ENCODE data around the gene PRRT4. TPM values are rescaled to one million over a fixed set of nuclear protein-coding genes. Genes with fewer than 3 reads are reported as not detected.

PRRT4 gene
- total RNA-seq, 2 donors from 2014 or later: 0.14 to 0.70 TPM

DNA sequence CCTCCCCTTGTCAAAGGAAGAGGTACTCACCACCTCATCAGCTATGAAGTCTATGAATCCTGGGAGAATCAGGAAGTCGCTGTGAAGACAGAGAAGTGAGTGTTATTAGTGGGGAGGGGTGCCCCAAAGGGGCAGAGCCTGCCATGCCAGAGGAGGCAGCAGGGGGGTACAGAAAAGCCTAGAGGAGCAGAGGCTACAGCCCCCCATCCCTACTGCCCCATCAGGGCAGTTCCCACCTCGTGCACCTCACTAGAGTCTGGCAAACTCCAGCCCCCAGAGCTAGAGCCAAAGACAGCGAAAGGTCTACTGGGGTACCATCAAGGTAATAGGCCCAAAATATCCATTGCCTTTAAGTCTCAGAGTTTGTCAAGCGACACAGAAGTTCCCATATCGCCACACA is 42.2 kb upstream of the PRRT4 start:
- ATAC-seq (replicated peaks in 1 of 2) (no peak), DNase-seq (no peak)
- Mint-ChIP-seq H3K9me3 (no peaks in the 10 kb centered on the region), H3K4me1 (ENCODE audit: low read depth) (peaks cover 45% of the 10 kb centered on the region), H3K27ac (peak overlapping the region; percentile 66), H3K4me3 (peak overlapping the region; percentile 51 to 90), H3K27me3 (ENCODE audit: low read depth) (peaks cover 5% of the 10 kb centered on the region), H3K36me3 (ENCODE audit: insufficient read depth in 2 of 2) (no peaks in the 10 kb centered on the region)

DNA sequence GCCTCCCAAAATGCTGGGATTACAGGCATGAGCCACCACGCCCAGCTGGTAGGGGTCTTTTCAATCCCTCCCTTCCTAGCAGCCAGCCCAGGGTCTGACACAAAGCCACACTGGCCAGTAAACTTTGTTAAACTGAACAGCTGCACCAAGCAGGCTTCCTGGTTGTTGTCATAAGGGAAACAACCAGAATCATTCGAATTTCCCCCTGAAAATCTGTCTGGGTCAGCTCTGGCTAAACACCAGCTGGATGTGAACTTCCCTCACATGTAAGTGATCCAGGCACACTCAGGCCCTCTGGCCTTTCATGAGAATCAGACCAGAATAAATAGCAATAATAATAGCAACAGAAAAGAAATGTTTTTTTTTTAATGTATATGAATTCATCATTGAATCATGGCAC is 40.9 kb upstream of the PRRT4 start:
- H3K36me3 Mint-ChIP-seq (ENCODE audit: insufficient read depth in 2 of 2): peaks cover 2 to 3% of the 10 kb centered on the region in 2 donors
- H3K9me3 Mint-ChIP-seq: no peaks in the 10 kb centered on the region
- H3K27me3 Mint-ChIP-seq (ENCODE audit: low read depth): no peaks in the 10 kb centered on the region
- H3K27ac Mint-ChIP-seq: peak overlapping the region; percentile 22
- peaks cover 44% of the 10 kb centered on the region for H3K4me1 Mint-ChIP-seq (ENCODE audit: low read depth)
- ATAC-seq (replicated peaks in 1 of 2) (no peak), DNase-seq (no peak)
- no peak overlapping the region for H3K4me3 Mint-ChIP-seq

DNA sequence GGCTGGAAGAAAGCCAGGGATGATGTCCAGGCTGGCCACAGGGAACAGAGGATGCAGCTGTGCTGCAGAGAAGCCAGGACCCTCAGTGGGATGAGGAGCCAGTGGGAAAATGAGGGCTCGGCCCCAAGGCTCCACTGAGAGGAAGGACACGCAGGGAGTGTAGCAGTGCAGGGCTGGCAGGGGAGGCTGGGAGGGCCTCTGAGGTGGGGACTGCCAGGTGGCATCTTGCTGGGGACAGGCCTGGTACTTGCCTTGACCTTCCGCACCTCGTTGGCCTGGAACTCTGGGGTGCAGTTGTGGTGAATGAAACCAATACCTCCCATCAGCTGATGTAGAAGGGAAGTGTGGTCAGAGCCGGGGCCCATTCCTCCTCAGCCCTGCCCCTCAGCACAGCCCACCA is 39.1 kb upstream of the PRRT4 start:
- Mint-ChIP-seq H3K36me3 (ENCODE audit: insufficient read depth in 2 of 2) (peaks cover 4 to 7% of the 10 kb centered on the region in 2 donors), H3K27ac (no peak overlapping the region), H3K27me3 (ENCODE audit: low read depth) (no peaks in the 10 kb centered on the region), H3K9me3 (no peaks in the 10 kb centered on the region), H3K4me1 (ENCODE audit: low read depth) (peaks cover 32% of the 10 kb centered on the region), H3K4me3 (no peak overlapping the region)
- DNase-seq (no peak), ATAC-seq (replicated peaks in 1 of 2) (no peak)

DNA sequence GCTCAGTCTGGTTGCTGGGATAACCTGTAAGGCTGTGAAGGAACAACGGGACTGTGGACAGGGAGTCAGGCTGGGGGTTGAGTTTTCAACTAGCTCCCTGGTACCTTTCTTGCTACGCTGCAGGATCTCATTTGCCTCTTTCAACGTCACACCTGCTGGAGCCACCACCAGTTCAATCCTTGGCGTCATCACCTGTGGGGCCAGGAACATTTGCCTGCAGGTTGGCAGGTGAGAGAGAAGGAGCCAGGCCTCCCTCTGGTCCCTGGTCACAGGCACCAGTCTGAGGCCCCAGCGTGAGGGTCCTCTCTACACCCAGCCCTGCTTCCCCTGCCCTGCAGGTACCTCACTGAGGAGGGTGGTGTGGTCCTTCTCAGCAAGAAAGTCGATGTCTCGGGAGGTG is 38.5 kb upstream of the PRRT4 start:
- Mint-ChIP-seq H3K9me3 (no peaks in the 10 kb centered on the region), H3K4me3 (no peak overlapping the region), H3K4me1 (ENCODE audit: low read depth) (peaks cover 30% of the 10 kb centered on the region), H3K36me3 (ENCODE audit: insufficient read depth in 2 of 2) (peaks cover 4 to 7% of the 10 kb centered on the region in 2 donors), H3K27ac (no peak overlapping the region), H3K27me3 (ENCODE audit: low read depth) (no peaks in the 10 kb centered on the region)
- no peak for ATAC-seq (replicated peaks in 1 of 2)
- no peak for DNase-seq

DNA sequence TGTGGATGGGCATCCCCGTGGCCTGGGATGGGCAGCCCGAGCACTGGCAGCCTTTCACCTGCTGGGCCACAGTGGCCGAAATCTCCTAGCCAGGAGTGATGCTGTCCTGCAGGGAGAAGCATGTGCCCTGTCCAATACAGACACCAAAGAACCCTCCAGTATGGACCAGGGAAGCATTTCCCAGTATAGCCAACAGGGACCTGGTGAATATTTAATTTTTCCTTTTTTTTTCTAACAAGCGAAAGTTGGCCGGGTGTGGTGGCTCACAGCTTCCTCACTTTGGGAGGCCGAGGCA is 37.3 kb upstream of the PRRT4 start:
- Mint-ChIP-seq H3K27ac (no peak overlapping the region), H3K36me3 (ENCODE audit: insufficient read depth in 2 of 2) (peaks cover 4 to 7% of the 10 kb centered on the region in 2 donors), H3K4me3 (no peak overlapping the region), H3K9me3 (no peaks in the 10 kb centered on the region), H3K4me1 (ENCODE audit: low read depth) (peaks cover 18% of the 10 kb centered on the region), H3K27me3 (ENCODE audit: low read depth) (no peaks in the 10 kb centered on the region)
- ATAC-seq (replicated peaks in 1 of 2) (peak in 1 of 2 donors; percentile 9), DNase-seq (no peak)

DNA sequence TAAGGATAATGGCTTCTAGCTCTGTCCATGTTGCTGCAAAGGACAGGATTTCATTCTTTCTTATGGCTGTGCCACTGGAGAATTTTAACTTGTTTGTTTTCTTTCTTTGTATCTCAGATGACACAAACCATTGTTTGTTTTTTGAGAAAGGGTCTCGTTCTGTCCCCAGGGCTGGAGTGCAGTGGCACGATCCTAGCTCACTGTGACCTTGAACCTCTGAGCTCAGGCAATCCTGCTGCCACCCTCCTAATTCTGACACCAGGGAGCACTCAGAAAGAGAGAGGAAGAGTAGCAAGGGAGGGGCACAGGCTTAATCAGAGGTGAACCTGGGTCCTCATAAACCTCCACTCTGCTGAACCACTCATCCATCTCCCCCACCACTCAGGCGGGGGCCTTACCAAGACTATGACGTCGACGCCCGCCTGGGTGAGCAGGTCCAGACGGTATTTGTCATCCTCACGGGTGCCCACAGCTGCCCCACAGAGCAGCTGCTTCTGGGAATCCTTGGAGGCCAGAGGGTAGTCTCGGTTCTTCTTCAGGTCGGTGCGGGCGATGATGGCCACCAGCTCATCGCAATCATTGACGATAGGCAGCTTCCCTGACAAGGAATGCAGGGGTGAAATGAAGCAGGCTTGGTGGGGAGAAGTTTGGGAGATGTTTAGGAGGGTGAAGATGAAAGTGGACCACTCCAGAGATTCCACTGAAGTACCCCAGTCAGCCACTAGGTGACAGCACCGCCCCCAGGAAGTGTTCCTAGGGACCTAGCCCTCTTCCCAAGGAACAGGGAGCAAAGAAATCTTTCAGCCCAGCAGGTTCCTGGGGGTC is 36.7 kb upstream of the PRRT4 start:
- DNase-seq: peak; percentile 41 to 51
- Mint-ChIP-seq H3K4me3 (no peak overlapping the region), H3K27ac (no peak overlapping the region), H3K36me3 (ENCODE audit: insufficient read depth in 2 of 2) (peaks cover 4 to 7% of the 10 kb centered on the region in 2 donors), H3K27me3 (ENCODE audit: low read depth) (no peaks in the 10 kb centered on the region), H3K9me3 (no peaks in the 10 kb centered on the region), H3K4me1 (ENCODE audit: low read depth) (peaks cover 12% of the 10 kb centered on the region)
- ATAC-seq (replicated peaks in 1 of 2): peak in 1 of 2 donors; percentile 44

DNA sequence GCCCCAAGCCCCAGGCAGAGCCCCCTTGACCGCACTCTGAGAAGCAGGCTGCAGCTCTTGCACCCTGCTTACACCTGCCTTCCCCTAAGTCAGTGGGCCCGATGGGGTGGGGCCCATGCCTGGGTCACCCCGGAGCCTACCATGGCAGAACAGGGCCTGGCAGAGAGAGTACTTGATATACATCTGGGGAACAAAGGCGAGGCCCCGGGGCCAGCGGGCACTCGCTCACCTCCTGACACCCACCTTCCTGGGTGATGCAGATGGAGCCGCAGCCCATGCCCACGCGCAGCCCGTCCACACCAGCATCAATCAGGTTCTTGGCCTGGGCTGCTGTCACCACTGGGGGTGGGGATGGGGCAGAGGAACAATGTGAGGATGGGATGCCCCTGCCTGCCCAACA is 34.9 kb upstream of the PRRT4 start:
- no peak overlapping the region for H3K27ac Mint-ChIP-seq
- H3K9me3 Mint-ChIP-seq: no peaks in the 10 kb centered on the region
- H3K36me3 Mint-ChIP-seq (ENCODE audit: insufficient read depth in 2 of 2): peaks cover 4 to 7% of the 10 kb centered on the region in 2 donors
- no peak overlapping the region for H3K4me3 Mint-ChIP-seq
- H3K4me1 Mint-ChIP-seq (ENCODE audit: low read depth): no peaks in the 10 kb centered on the region
- H3K27me3 Mint-ChIP-seq (ENCODE audit: low read depth): no peaks in the 10 kb centered on the region
- DNase-seq: no peak
- no peak for ATAC-seq (replicated peaks in 1 of 2)

DNA sequence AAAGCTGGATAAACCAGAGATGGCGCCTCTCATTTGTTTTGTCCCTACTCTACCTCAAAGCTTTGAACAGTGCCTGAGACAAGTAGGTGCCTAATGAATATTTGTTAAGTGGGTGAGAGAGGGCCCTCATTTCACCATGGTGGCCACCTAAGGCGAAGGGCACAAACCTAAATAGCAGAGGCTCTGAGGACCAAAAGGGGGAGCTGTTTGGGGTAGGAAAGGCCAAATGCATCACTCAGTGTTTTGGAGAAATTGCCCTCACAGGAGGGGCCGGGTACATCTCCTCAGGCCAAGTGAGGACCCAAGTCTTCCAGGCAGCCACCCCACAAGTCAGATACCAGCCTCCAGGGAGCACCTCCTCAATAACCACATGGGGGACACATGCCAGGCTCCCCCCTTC is 34.3 kb upstream of the PRRT4 start:
- Mint-ChIP-seq H3K27ac (no peak overlapping the region), H3K36me3 (ENCODE audit: insufficient read depth in 2 of 2) (peaks cover 4 to 7% of the 10 kb centered on the region in 2 donors), H3K4me3 (no peak overlapping the region), H3K27me3 (ENCODE audit: low read depth) (no peaks in the 10 kb centered on the region), H3K9me3 (no peaks in the 10 kb centered on the region), H3K4me1 (ENCODE audit: low read depth) (no peaks in the 10 kb centered on the region)
- ATAC-seq (replicated peaks in 1 of 2) (no peak), DNase-seq (no peak)

DNA sequence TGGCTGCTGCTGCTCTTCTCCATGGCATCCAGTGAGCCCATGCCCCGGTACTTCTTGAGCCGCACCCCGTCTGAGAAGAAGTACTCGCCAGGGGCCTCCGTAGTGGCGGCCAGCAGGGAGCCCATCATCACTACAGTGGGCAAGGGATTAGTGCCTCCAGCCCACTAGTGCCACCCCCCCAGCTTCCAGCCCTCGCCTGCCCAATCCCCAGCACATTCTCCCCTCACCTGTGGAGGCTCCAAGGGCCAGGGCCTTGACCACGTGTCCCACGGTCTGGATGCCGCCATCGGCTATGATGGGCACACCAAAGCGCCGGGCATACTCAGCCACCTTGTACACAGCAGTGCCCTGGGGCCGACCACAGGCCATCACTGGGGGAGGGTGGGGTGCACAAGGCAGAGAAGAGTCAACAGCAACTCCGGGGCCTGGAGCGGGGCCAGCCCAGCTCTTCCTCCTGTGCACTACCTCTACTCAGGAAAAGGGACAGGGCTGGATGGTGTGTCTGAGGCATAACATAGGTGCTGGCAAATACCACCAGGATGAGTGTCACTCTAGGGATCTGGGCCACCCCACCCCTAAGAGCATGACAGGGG is 33.5 kb upstream of the PRRT4 start:
- Mint-ChIP-seq H3K4me1 (ENCODE audit: low read depth) (no peaks in the 10 kb centered on the region), H3K27me3 (ENCODE audit: low read depth) (no peaks in the 10 kb centered on the region), H3K27ac (no peak overlapping the region), H3K4me3 (no peak overlapping the region), H3K9me3 (no peaks in the 10 kb centered on the region), H3K36me3 (ENCODE audit: insufficient read depth in 2 of 2) (peaks cover 4 to 7% of the 10 kb centered on the region in 2 donors)
- DNase-seq: no peak
- no peak for ATAC-seq (replicated peaks in 1 of 2)

DNA sequence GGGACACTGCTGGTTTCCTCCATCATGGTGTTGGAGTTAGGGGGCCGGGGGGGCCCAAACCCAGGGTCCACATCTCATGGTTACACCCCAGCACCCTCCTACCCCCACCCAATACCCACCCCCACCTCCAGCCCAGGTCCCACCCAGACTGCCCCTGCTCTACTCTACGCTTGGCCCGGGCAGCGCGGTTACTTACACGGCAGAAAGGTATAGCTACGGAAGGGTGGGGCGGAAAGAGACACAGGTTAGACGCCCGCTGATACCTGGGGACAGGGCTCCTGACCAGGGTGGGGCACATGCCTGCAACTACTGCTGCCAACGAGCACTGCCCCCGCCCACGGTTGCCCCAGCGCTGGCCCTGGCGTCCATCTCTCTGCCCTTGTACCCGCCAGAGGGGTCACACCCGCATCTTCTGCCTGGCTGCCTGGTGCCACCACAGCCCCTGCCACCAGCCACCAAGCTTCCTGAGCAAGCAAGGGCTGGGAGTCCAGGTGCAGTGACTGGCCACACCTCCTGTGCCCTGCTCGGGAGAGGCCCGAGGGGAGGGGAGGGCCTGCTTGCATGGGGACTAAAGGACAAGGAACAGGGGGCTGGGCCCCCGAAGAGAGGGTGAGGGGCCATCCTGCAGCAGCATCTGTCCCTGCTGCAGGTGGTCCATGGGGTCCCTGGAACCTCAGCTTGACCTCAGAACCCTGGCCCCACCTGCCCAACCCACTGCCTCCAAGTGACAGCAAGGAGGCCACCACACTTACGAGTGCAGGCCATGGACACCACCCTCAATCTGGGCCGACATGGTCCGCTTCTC is 32.2 kb upstream of the PRRT4 start:
- Mint-ChIP-seq H3K27ac (no peak overlapping the region), H3K36me3 (ENCODE audit: insufficient read depth in 2 of 2) (peaks cover 4 to 7% of the 10 kb centered on the region in 2 donors), H3K4me1 (ENCODE audit: low read depth) (no peaks in the 10 kb centered on the region), H3K27me3 (ENCODE audit: low read depth) (no peaks in the 10 kb centered on the region), H3K9me3 (no peaks in the 10 kb centered on the region), H3K4me3 (no peak overlapping the region)
- DNase-seq: no peak
- no peak for ATAC-seq (replicated peaks in 1 of 2)

DNA sequence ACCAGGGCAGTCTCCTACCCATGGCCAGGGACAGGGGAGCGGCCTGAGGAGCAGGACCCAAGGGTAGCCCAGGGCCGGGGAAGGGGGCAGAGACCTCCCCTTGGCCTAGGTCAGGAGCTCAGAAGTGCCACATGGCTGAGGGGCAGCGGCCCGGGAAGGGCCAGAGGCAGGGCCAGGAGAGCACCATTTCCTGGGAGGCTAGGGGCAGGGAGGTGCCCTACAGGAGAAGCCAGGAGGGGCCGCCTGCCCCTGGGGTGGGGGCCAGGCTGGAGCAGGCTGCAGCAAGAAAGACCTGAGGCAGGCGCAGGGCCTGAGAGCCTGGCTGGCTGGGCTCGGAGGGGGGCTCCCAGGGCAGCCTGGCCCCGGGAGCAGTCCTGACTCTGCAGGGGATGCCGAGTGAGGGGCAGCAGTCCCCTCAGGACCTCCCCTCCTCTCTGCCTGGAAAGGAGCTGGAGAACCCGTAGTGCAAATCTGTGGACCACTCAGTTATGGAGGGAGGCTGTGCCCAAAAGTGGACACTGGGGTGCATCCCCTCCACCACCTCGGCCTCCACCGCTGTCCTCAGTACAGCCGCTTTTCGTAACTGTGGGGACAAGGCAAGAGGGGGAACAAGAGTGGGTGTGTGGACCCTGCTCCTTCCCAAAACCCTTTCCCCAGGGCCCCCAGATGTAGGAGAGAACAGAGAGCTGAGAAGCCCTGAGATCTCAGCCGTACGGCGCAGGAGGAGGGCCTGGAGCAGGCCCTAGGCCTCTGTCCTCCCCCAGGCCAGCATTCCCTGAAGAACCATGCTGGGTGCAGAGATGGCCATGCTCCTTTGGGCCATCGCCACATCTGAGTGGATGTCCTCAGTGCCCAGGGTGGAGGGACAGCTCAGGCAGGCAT is 31.2 kb upstream of the PRRT4 start:
- DNase-seq: no peak
- no peaks in the 10 kb centered on the region for H3K9me3 Mint-ChIP-seq
- no peak overlapping the region for H3K4me3 Mint-ChIP-seq
- H3K4me1 Mint-ChIP-seq (ENCODE audit: low read depth): peaks cover under 1% of the 10 kb centered on the region
- peaks cover 6% of the 10 kb centered on the region for H3K27me3 Mint-ChIP-seq (ENCODE audit: low read depth)
- peaks cover 2 to 4% of the 10 kb centered on the region in 2 donors for H3K36me3 Mint-ChIP-seq (ENCODE audit: insufficient read depth in 2 of 2)
- ATAC-seq (replicated peaks in 1 of 2): no peak
- no peak overlapping the region for H3K27ac Mint-ChIP-seq

DNA sequence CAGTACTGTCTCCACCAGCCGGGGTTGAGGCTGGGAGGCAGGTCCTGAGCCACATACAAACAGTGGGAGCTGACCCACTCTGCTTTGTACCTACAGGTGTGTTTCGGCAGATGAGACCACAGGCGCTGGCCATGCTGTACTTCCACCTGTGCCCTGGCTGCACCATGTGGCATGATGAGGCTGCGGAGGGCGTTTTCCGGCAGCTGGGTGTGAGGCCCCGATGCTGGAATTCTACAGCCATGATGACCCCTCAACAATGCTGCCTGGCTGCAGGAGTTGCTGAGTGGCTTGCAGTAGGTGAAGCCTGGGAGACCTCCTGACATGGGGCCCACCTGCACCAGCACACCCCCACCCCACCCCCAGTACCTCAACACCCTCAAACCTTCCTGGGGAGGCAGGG is 30.3 kb upstream of the PRRT4 start:
- Mint-ChIP-seq H3K4me1 (ENCODE audit: low read depth) (peaks cover 4% of the 10 kb centered on the region), H3K27me3 (ENCODE audit: low read depth) (peaks cover 6% of the 10 kb centered on the region)
- no peak for ATAC-seq (replicated peaks in 1 of 2)

More for the DNA sequence above, 30.3 kb upstream of the PRRT4 start:
- Mint-ChIP-seq H3K27ac (no peak overlapping the region), H3K9me3 (no peaks in the 10 kb centered on the region), H3K36me3 (ENCODE audit: insufficient read depth in 2 of 2) (peaks cover under 1 to 4% of the 10 kb centered on the region in 2 donors), H3K4me3 (no peak overlapping the region)
- no peak for DNase-seq

All from activated T-cell treated with anti-CD3 and anti-CD28 coated beads, Interleukin-2, amount 50 U/mL, for 72 hours (primary cell).